Stomach smooth muscle (tissue), 2 donors: ENCODE results near the gene ADARB1.

ENCODE experiments used
- H3K27ac ChIP-seq: one replicate; pipeline ENCODE4 v1.7.0; 2013; ENCODE audit warnings: mild to moderate bottlenecking, low read length, inconsistent platforms
- H3K27me3 ChIP-seq, 2 donors: one replicate each; pipeline ENCODE4 v1.7.0; 2013; ENCODE audit warnings: low read length in 2 of 2; ENCODE audit not compliant: insufficient read depth in 2 of 2, control insufficient read depth in 1 of 2
- H3K36me3 ChIP-seq, 2 donors: one replicate each; pipeline ENCODE4 v1.7.0; 2013; ENCODE audit warnings: low read length in 2 of 2; ENCODE audit not compliant: control insufficient read depth in 2 of 2, insufficient read depth in 2 of 2
- H3K4me1 ChIP-seq: one replicate; pipeline ENCODE4 v1.7.0; 2013; ENCODE audit warnings: low read length; ENCODE audit not compliant: control insufficient read depth, insufficient read depth
- H3K4me3 ChIP-seq, 2 donors: one replicate each; pipeline ENCODE4 v1.7.0; 2013; ENCODE audit warnings: low read length in 2 of 2
- H3K9ac ChIP-seq, 2 donors: one replicate each; pipeline ENCODE4 v1.7.0; 2013; ENCODE audit warnings: low read length in 2 of 2, mild to moderate bottlenecking in 1 of 2
- H3K9me3 ChIP-seq, 2 donors: one replicate each; pipeline ENCODE4 v1.7.0; 2013; ENCODE audit warnings: low read length in 2 of 2; ENCODE audit not compliant: control insufficient read depth in 2 of 2
- donor health status: healthy.
- donor health status: Pancreatic carcinoma.

ADARB1 gene

GRCh38 chr21:45270306-45270821, 196.0 kb downstream of the ADARB1 start:
- no peak overlapping the region for H3K9ac ChIP-seq
- no peaks in the 10 kb centered on the region for H3K27me3 ChIP-seq
- H3K9me3 ChIP-seq = no peaks in the 10 kb centered on the region
- H3K27ac ChIP-seq = no peak overlapping the region
- no peak overlapping the region for H3K4me3 ChIP-seq
- peaks cover 37 to 43% of the 10 kb centered on the region in 2 donors for H3K36me3 ChIP-seq
- H3K4me1 ChIP-seq = no peaks in the 10 kb centered on the region
